K562 (cell line): ENCODE results near the gene CELSR1. TPM values are rescaled to one million over a fixed set of nuclear protein-coding genes. Genes with fewer than 3 reads are reported as not detected.

Source experiments
- ARID1B ChIP-seq: fragments of 450-650 bp; IDR thresholded peaks from 2 replicates; pipeline ENCODE4 v1.6.1; 2016; ENCODE audit warnings: antibody characterized with exemption, mild to moderate bottlenecking, inconsistent platforms
- EGR1 ChIP-seq: fragments of 450-650 bp; conservative IDR thresholded peaks from 2 replicates; pipeline ENCODE4 v1.6.1; 2017; ENCODE audit warnings: mild to moderate bottlenecking
- ETV6 ChIP-seq, 3 experiments: fragments of 150-350 bp in 1 of 3; sonication (generic) in 1 of 3; formaldehyde crosslinking in 1 of 3; IDR thresholded peaks; 2 replicates each; pipeline versions ENCODE4 v1.6.1 to v1.8.0; 2014 to 2022; ENCODE audit warnings: borderline replicate concordance in 2 of 3, low read depth in 2 of 3, antibody characterized with exemption in 1 of 3, low read length in 1 of 3, mild to moderate bottlenecking in 1 of 3, missing genetic modification reagents in 1 of 3
- FOXJ3 ChIP-seq: sonication (generic); formaldehyde crosslinking; IDR thresholded peaks from 2 replicates; pipeline ENCODE4 v1.4.0; 2020; ENCODE audit warnings: mild to moderate bottlenecking, missing genetic modification reagents
- KDM1A ChIP-seq, 2 experiments: fragments of 450-650 bp; IDR thresholded peaks; 2 replicates each; pipeline ENCODE4 v1.6.1; 2016; ENCODE audit warnings: mild to moderate bottlenecking in 2 of 2
- PML ChIP-seq: IDR thresholded peaks from 2 replicates; pipeline ENCODE4 v1.6.1; 2012; ENCODE audit warnings: low read length, inconsistent platforms
- PTRF ChIP-seq: fragments of 450-650 bp; IDR thresholded peaks from 2 replicates; pipeline ENCODE4 v1.6.1; 2016; ENCODE audit warnings: mild to moderate bottlenecking, missing genetic modification characterization, missing compliant biosample characterization
- RBM39 ChIP-seq: fragments of 200-400 bp; formaldehyde crosslinking; optimal IDR thresholded peaks from 2 replicates; pipeline ENCODE3; 2018; ENCODE audit warnings: low read depth, low read length
- SNAPC5 ChIP-seq: fragments of 250-450 bp; sonication (Bioruptor Pico); IDR thresholded peaks from 2 replicates; pipeline ENCODE4 v1.8.0; 2021; ENCODE audit warnings: moderate library complexity, mild to moderate bottlenecking, inconsistent platforms
- SRSF7 ChIP-seq: fragments of 200-400 bp; formaldehyde crosslinking; optimal IDR thresholded peaks from 2 replicates; pipeline ENCODE3; 2017; ENCODE audit warnings: mild to moderate bottlenecking, low read depth, low read length
- polyA plus RNA-seq, 8 experiments: library from polyadenylated mRNA; depleted of rRNA in 4 of 8; stranded (reverse) in 5 of 8; unstranded in 3 of 8; fragments of >200 nt; fragmentation: Nextera tagmentation in 2 of 8; fragmentation: Illumina TruSeq in 1 of 8; extraction: Ambion mirVana in 2 of 8; extraction: Trizol in 1 of 8; gene quantifications; 2 replicates each; pipeline versions ENCODE4 v1.2.1 to v1.2.3, GENCODE V29; 2011 to 2014; ENCODE audit warnings: inconsistent platforms in 1 of 8, missing spikeins in 1 of 8
- total RNA-seq, 7 experiments: library from RNA; depleted of rRNA in 6 of 7; stranded (reverse); fragments of >200 nt in 6 of 7; fragmentation: Illumina TruSeq in 2 of 7; extraction: Trizol in 2 of 7; gene quantifications; 2 replicates each; pipeline versions ENCODE4 v1.2.1 to v1.2.3, GENCODE V29; 2011 to 2021; ENCODE audit warnings: low replicate concordance in 1 of 7
- TF ChIP-seq, protein P1 (sequence below): fragments of 250-450 bp; sonication (Bioruptor Pico); IDR thresholded peaks from 2 replicates; pipeline ENCODE4 v1.5.0; 2022; ENCODE audit warnings: mild to moderate bottlenecking

The CELSR1 gene
- total and polyA plus RNA-seq, 9 of the 15 experiments (the other 6 are each of a cell fraction or from before 2014, with no cell fraction given) = under 0.01 to 0.09 TPM; not detected in 7

- TF ChIP-seq SRSF7 (no peak), SNAPC5 (CRISPR knock-in tag) (no peak), FOXJ3 (CRISPR knock-in tag) (no peak), KDM1A (IDR thresholded peaks at IDR 0.05) (no peak), RBM39 (no peak), ARID1B (no peak), PTRF (tag) (no peak), EGR1 (no peak), PML (no peak), ETV6 (IDR thresholded peaks at IDR 0.05; ENCODE audit: borderline replicate concordance in 1 of 2, low read depth in 2 of 2, low read length in 1 of 2) (no peak), ETV6 (CRISPR knock-in tag; IDR thresholded peaks at IDR 0.05; ENCODE audit: borderline replicate concordance) (no peak)
- TF ChIP-seq, protein P1, sequence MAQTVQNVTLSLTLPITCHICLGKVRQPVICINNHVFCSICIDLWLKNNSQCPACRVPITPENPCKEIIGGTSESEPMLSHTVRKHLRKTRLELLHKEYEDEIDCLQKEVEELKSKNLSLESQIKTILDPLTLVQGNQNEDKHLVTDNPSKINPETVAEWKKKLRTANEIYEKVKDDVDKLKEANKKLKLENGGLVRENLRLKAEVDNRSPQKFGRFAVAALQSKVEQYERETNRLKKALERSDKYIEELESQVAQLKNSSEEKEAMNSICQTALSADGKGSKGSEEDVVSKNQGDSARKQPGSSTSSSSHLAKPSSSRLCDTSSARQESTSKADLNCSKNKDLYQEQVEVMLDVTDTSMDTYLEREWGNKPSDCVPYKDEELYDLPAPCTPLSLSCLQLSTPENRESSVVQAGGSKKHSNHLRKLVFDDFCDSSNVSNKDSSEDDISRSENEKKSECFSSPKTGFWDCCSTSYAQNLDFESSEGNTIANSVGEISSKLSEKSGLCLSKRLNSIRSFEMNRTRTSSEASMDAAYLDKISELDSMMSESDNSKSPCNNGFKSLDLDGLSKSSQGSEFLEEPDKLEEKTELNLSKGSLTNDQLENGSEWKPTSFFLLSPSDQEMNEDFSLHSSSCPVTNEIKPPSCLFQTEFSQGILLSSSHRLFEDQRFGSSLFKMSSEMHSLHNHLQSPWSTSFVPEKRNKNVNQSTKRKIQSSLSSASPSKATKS (CRISPR knock-in tag) = no peak
Measured at GRCh38 chr22:46408568-46409506, 128.6 kb downstream of the CELSR1 start (continued).
